ENCODE measurements around the gene MLC1. TPM values are rescaled to one million over a fixed set of nuclear protein-coding genes. Genes with fewer than 3 reads are reported as not detected.

The MLC1 gene
- total RNA-seq, 2 experiments from 2014 or later, result 0.16 TPM; not detected in 1

DNA sequence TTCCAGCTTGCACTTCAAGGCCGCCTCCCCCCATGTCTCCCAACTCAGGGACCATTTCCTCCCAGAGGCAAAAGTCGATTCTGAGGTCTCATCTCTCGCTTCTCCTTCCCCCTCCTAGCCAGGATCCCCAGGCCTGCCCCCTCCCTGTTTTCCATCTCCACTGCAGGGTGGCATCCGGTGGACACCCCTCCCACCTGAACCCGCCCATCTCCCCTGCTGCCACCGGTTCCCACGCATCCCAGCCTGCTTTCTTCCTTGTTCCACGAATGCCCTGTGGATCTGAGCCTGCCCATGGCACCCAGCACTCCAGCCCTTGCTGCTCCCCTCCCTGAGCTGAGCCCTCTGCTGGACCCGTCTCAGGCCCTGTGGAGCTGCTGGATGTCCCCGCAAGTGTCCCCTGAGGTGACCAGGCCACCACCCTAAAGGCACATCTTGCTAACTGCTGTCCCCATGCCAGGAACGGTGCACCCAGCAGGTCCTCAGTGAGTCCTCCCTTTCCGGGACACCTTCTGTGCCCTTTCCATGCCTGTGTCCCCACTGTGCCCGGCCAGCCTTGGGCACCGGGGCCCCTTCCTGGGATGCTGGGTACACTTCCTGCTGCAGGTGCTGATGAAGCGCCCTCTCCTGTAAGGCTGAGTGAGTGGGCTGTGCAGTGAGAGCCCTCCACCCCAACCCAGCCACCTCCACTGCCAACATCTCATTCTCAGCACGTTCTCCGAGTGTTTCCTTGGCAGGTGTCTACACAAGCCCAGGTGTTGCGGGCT lies 73.6 kb downstream of the MLC1 start:
- POLR2A ChIA-PET, result no interaction called here

GRCh38 chr22:50010676-50011446 lies 74.4 kb downstream of the MLC1 start:
- TF ChIP-seq CTCF (conservative IDR thresholded peaks at IDR 0.05; ENCODE audit: low read length), result no peak
- TF ChIP-seq EZH2phosphoT487 (IDR thresholded peaks at IDR 0.05; ENCODE audit: borderline replicate concordance, low read depth, low read length), result no peak
- H3K36me3 ChIP-seq (ENCODE audit: insufficient read depth, low read length), result no peaks in the 10 kb centered on the region
- no peak for DNase-seq (ENCODE audit: low spot score)
- no peaks in the 10 kb centered on the region for H3K9me2 ChIP-seq (ENCODE audit: insufficient read depth, low read length)
- H3K4me2 ChIP-seq (ENCODE audit: low read length), result no peak overlapping the region
- ChIA-PET POLR2A (no interaction called here), CTCF (ENCODE audit: unreplicated experiment) (no interaction called here)
- no peaks in the 10 kb centered on the region for H4K20me1 ChIP-seq (ENCODE audit: insufficient read depth, low read length)
- no peaks in the 10 kb centered on the region for H3K79me2 ChIP-seq (ENCODE audit: insufficient read depth, low read depth, low read length)
- H3K9me3 ChIP-seq (ENCODE audit: low read length), result no peaks in the 10 kb centered on the region
- no peak overlapping the region for H3K27ac ChIP-seq (ENCODE audit: low read depth, low read length, poor library complexity, severe bottlenecking)
- no TSS peak for BruUV-seq (replicated peaks)
- no peak overlapping the region for H2AFZ ChIP-seq (ENCODE audit: low read length)
- no peak overlapping the region for H3K4me3 ChIP-seq (ENCODE audit: low read depth, low read length, poor library complexity, severe bottlenecking)
- intact Hi-C loops (cut with micrococcal nuclease; ENCODE audit: unreplicated experiment), result no loop called here
- peaks cover 7% of the 10 kb centered on the region for H3K4me1 ChIP-seq (ENCODE audit: insufficient read depth, low read length, poor library complexity, severe bottlenecking)

More for the DNA sequence above, 73.6 kb downstream of the MLC1 start:
- Histone ChIP-seq H3K27ac (ENCODE audit: low read depth, low read length, poor library complexity, severe bottlenecking) (no peak overlapping the region), H3K4me3 (ENCODE audit: low read depth, low read length, poor library complexity, severe bottlenecking) (no peak overlapping the region), H3K36me3 (ENCODE audit: insufficient read depth, low read length) (no peaks in the 10 kb centered on the region), H3K4me2 (ENCODE audit: low read length) (no peak overlapping the region), H2AFZ (ENCODE audit: low read length) (no peak overlapping the region), H3K9me3 (ENCODE audit: low read length) (no peaks in the 10 kb centered on the region), H3K4me1 (ENCODE audit: insufficient read depth, low read length, poor library complexity, severe bottlenecking) (peaks cover 7% of the 10 kb centered on the region), H3K9me2 (ENCODE audit: insufficient read depth, low read length) (no peaks in the 10 kb centered on the region), H4K20me1 (ENCODE audit: insufficient read depth, low read length) (no peaks in the 10 kb centered on the region), H3K79me2 (ENCODE audit: insufficient read depth, low read depth, low read length) (no peaks in the 10 kb centered on the region)
- no TSS peak for BruUV-seq (replicated peaks)
- intact Hi-C loops (cut with micrococcal nuclease; ENCODE audit: unreplicated experiment), result no loop called here
- peak; percentile 16 for DNase-seq (ENCODE audit: low spot score)
- CTCF ChIA-PET (ENCODE audit: unreplicated experiment), result no interaction called here
- TF ChIP-seq CTCF (conservative IDR thresholded peaks at IDR 0.05; ENCODE audit: low read length), result 0 out of 2 replicates have a peak, but pooled peaks have one; percentile 17
- TF ChIP-seq EZH2phosphoT487 (IDR thresholded peaks at IDR 0.05; ENCODE audit: borderline replicate concordance, low read depth, low read length), result no peak

Measured in OCI-LY7 (cell line).